ENCODE data around the gene ARID4B.

- TF ChIP-seq CTCF (IDR thresholded peaks at IDR 0.05; ENCODE audit: low read depth, low read length) (no peak), EZH2phosphoT487 (IDR thresholded peaks at IDR 0.05; ENCODE audit: low read depth) (no peak)
Measured at GRCh38 chr1:235229868-235230267, 98.1 kb downstream of the ARID4B start.
